Colonic mucosa (tissue), 4 donors: ENCODE measurements around the gene CAPN3. TPM values are rescaled to one million over a fixed set of nuclear protein-coding genes. Genes with fewer than 3 reads are reported as not detected.

Experiments used
- DNase-seq: peaks from one replicate; pipeline ENCODE4 v3.0.0-alpha.2; 2020
- H3K27ac ChIP-seq: fragments of 200-600 bp; one replicate; pipeline ENCODE4 v1.8.0; 2021
- H3K27me3 ChIP-seq: fragments of 200-600 bp; one replicate; pipeline ENCODE4 v1.8.0; 2021
- H3K36me3 ChIP-seq: fragments of 200-600 bp; one replicate; pipeline ENCODE4 v1.8.0; 2021
- H3K4me1 ChIP-seq: fragments of 200-600 bp; one replicate; pipeline ENCODE4 v1.8.0; 2021; ENCODE audit warnings: mild to moderate bottlenecking
- H3K4me3 ChIP-seq: fragments of 200-600 bp; one replicate; pipeline ENCODE4 v1.8.0; 2021
- H3K9ac ChIP-seq, 2 donors: one replicate each; pipeline ENCODE4 v1.7.0; 2013; ENCODE audit warnings: control low read depth in 2 of 2, low read depth in 2 of 2, low read length in 2 of 2
- H3K9me3 ChIP-seq: fragments of 200-600 bp; one replicate; pipeline ENCODE4 v1.8.0; 2021
- CTCF ChIP-seq: fragments of 200-600 bp; IDR thresholded peaks from one replicate; pipeline ENCODE4 v1.8.0; 2022; ENCODE audit warnings: antibody characterized with exemption, mild to moderate bottlenecking
- intact Hi-C: fragments of 100-400 bp; cut with DNase I; formaldehyde crosslinking; loops from one replicate; pipeline ENCODE4 v1.14.1; 2022
- total RNA-seq, 2 donors: library from RNA; stranded (reverse); fragmentation: NEBNext Ultra II Directional in 1 of 2; extraction: Animal tissue kit (Norgen Biotek cat#: 25700) in 1 of 2; gene quantifications; one replicate each; pipeline ENCODE4 v1.2.1, GENCODE V29; 2021
- donor health status: healthy.
- donor health status: DM: no; HTN: no; CAD: no.
- donor health status: DM: no; HTN: no; CAD: no.

The CAPN3 gene
- total RNA-seq, 2 donors from 2014 or later = 6.8 TPM

GRCh38 chr15:42338500-42338899 lies 20.8 kb upstream of the CAPN3 start:
- H3K4me3 ChIP-seq = no peak overlapping the region
- no peak for DNase-seq
- no peaks in the 10 kb centered on the region for H3K36me3 ChIP-seq
- intact Hi-C loops = no loop called here
- H3K9me3 ChIP-seq = no peaks in the 10 kb centered on the region
- no peaks in the 10 kb centered on the region for H3K27me3 ChIP-seq
- H3K9ac ChIP-seq = no peak overlapping the region
- no peaks in the 10 kb centered on the region for H3K4me1 ChIP-seq
- TF ChIP-seq CTCF = no peak
- H3K27ac ChIP-seq = no peak overlapping the region

GRCh38 chr15:42343596-42344232 lies 15.6 kb upstream of the CAPN3 start:
- Histone ChIP-seq H3K4me1 (no peaks in the 10 kb centered on the region), H3K4me3 (no peak overlapping the region), H3K27me3 (no peaks in the 10 kb centered on the region), H3K9me3 (no peaks in the 10 kb centered on the region), H3K36me3 (peaks cover 3% of the 10 kb centered on the region), H3K9ac (no peak overlapping the region), H3K27ac (no peak overlapping the region)
- no peak for DNase-seq
- no peak for TF ChIP-seq CTCF
- intact Hi-C loops = no loop called here

GRCh38 chr15:42344763-42345162 lies 14.5 kb upstream of the CAPN3 start:
- Histone ChIP-seq H3K4me3 (no peak overlapping the region), H3K27me3 (no peaks in the 10 kb centered on the region), H3K36me3 (peaks cover 3% of the 10 kb centered on the region), H3K9me3 (no peaks in the 10 kb centered on the region), H3K9ac (no peak overlapping the region), H3K4me1 (no peaks in the 10 kb centered on the region), H3K27ac (no peak overlapping the region)
- no peak for TF ChIP-seq CTCF
- no peak for DNase-seq
- intact Hi-C loops = no loop called here

- Histone ChIP-seq H3K27ac (no peak overlapping the region), H3K36me3 (peaks cover 3% of the 10 kb centered on the region), H3K9ac (no peak overlapping the region), H3K4me1 (no peaks in the 10 kb centered on the region), H3K27me3 (no peaks in the 10 kb centered on the region), H3K4me3 (no peak overlapping the region), H3K9me3 (no peaks in the 10 kb centered on the region)
- no peak for TF ChIP-seq CTCF
- intact Hi-C loops = no loop called here
- no peak for DNase-seq
These were observed 13.8 kb upstream of the CAPN3 start for GRCh38 chr15:42345504-42345903.

- peaks cover 3% of the 10 kb centered on the region for H3K36me3 ChIP-seq
- H3K4me1 ChIP-seq = no peaks in the 10 kb centered on the region
- DNase-seq = no peak
These were observed 11.2 kb upstream of the CAPN3 start for GRCh38 chr15:42348083-42348482.

More at GRCh38 chr15:42348083-42348482, 11.2 kb upstream of the CAPN3 start:
- TF ChIP-seq CTCF = no peak
- intact Hi-C loops = no loop called here
- Histone ChIP-seq H3K9ac (no peak overlapping the region), H3K27me3 (no peaks in the 10 kb centered on the region), H3K4me3 (no peak overlapping the region), H3K27ac (no peak overlapping the region), H3K9me3 (no peaks in the 10 kb centered on the region)
